Measurements from ENCODE around the gene TIAM2. TPM values are rescaled to one million over a fixed set of nuclear protein-coding genes. Genes with fewer than 3 reads are reported as not detected.
"Not testable (repeated sequence)": the region's sequence is repeated elsewhere in the genome, so short reads cannot be mapped to it uniquely, and the experiment has no call there.

TIAM2 gene
- total RNA-seq, 1 donor from 2014 or later: 5.9 TPM

- no peak for DNase-seq
- TF ChIP-seq, protein P1, sequence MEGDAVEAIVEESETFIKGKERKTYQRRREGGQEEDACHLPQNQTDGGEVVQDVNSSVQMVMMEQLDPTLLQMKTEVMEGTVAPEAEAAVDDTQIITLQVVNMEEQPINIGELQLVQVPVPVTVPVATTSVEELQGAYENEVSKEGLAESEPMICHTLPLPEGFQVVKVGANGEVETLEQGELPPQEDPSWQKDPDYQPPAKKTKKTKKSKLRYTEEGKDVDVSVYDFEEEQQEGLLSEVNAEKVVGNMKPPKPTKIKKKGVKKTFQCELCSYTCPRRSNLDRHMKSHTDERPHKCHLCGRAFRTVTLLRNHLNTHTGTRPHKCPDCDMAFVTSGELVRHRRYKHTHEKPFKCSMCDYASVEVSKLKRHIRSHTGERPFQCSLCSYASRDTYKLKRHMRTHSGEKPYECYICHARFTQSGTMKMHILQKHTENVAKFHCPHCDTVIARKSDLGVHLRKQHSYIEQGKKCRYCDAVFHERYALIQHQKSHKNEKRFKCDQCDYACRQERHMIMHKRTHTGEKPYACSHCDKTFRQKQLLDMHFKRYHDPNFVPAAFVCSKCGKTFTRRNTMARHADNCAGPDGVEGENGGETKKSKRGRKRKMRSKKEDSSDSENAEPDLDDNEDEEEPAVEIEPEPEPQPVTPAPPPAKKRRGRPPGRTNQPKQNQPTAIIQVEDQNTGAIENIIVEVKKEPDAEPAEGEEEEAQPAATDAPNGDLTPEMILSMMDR (IDR thresholded peaks at IDR 0.05): no peak
- Histone ChIP-seq H3K36me3 (no peaks in the 10 kb centered on the region), H3K9me3 (no peaks in the 10 kb centered on the region), H3K4me1 (no peaks in the 10 kb centered on the region), H3K27me3 (ENCODE audit: low read depth) (no peaks in the 10 kb centered on the region), H3K4me3 (no peak overlapping the region), H3K27ac (no peak overlapping the region)
- ATAC-seq: no peak
- intact Hi-C loops (cut with DNase I): no loop called here
Measured at GRCh38 chr6:154956771-154957522, 38.2 kb upstream of the TIAM2 start.

GRCh38 chr6:154958469-154958868 lies 36.6 kb upstream of the TIAM2 start:
- Histone ChIP-seq H3K4me3 (no peak overlapping the region), H3K4me1 (no peaks in the 10 kb centered on the region), H3K9me3 (no peaks in the 10 kb centered on the region), H3K27me3 (ENCODE audit: low read depth) (no peaks in the 10 kb centered on the region), H3K27ac (no peak overlapping the region), H3K36me3 (no peaks in the 10 kb centered on the region)
- intact Hi-C loops (cut with DNase I): no loop called here
- no peak for DNase-seq
- ATAC-seq: no peak
- TF ChIP-seq, protein P1 (IDR thresholded peaks at IDR 0.05): no peak

DNA sequence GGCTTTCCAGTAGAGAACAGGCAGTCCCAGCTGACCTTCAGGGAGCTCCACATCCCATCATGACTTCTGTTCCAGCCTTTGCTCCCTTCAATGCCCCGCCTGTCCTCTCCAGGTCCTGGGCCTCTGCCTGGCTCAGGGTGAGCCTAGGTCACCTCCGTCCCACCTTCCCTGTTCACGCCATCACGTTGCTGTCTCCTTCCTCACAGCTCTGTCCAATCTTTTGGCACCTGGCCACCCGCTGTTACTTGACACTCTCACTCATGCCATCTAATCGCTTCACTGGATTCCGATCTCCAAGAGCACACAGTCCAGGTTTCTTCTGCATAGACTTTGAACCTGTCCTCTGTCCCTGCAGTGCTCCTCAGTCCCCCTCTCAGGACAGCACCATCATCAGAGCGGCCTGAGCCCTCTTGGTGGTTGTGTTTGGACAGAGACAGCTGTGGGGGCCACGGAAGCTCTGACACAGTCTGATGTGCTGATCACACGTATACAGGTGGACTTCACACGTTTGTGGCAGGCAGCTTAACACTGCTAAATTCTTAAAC lies 34.7 kb upstream of the TIAM2 start:
- Histone ChIP-seq H3K27ac (no peak overlapping the region), H3K36me3 (no peaks in the 10 kb centered on the region), H3K4me1 (no peaks in the 10 kb centered on the region), H3K9me3 (no peaks in the 10 kb centered on the region), H3K27me3 (ENCODE audit: low read depth) (no peaks in the 10 kb centered on the region), H3K4me3 (no peak overlapping the region)
- ATAC-seq (no peak), DNase-seq (no peak)
- TF ChIP-seq, protein P1 (IDR thresholded peaks at IDR 0.05): no peak
- intact Hi-C loops (cut with DNase I): no loop called here

DNA sequence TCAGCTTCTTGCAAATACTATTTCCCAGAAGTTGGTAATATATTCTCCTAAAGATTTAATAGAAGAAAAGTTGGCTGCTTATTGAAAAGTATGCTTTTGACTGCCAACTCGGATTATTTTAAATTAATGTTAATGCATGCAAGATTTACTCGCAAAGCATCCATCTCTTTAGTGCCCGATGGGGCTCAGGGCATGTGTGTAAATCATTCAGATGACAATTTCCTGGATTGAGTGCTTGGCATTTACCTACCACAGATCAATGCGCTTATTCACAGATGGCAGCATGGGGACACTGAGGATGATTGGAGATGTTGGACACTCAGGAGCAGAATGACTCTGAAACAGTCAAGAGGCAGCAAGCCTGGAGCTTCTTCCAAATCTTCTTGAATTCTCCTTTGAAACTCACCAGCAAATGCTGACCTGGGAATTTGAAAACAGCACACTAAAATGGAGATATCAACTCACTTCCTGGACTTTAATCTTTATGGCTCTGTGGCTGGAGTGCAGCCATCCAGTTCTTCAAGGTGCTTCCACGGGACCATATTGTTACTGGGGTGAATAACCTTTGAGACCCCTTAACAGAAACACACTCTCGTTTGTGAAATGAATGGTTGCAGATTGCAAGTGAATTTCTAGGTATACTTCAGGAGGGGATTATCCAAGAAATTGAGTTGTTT lies 34.1 kb upstream of the TIAM2 start:
- no peaks in the 10 kb centered on the region for H3K9me3 ChIP-seq
- no peak for DNase-seq
- H3K36me3 ChIP-seq: no peaks in the 10 kb centered on the region
- TF ChIP-seq, protein P1 (IDR thresholded peaks at IDR 0.05): no peak
- H3K27ac ChIP-seq: no peak overlapping the region
- ATAC-seq: no peak
- H3K4me3 ChIP-seq: no peak overlapping the region
- H3K27me3 ChIP-seq (ENCODE audit: low read depth): no peaks in the 10 kb centered on the region
- no peaks in the 10 kb centered on the region for H3K4me1 ChIP-seq
- intact Hi-C loops (cut with DNase I): no loop called here

- TF ChIP-seq, protein P1 (IDR thresholded peaks at IDR 0.05): no peak
- H3K4me1 ChIP-seq: no peaks in the 10 kb centered on the region
- H3K27ac ChIP-seq: no peak overlapping the region
- H3K27me3 ChIP-seq (ENCODE audit: low read depth): no peaks in the 10 kb centered on the region
- H3K36me3 ChIP-seq: no peaks in the 10 kb centered on the region
- no peak overlapping the region for H3K4me3 ChIP-seq
- DNase-seq (no peak), ATAC-seq (no peak)
- intact Hi-C loops (cut with DNase I): no loop called here
- H3K9me3 ChIP-seq: no peaks in the 10 kb centered on the region
Measured at GRCh38 chr6:154962753-154963152, 32.4 kb upstream of the TIAM2 start.

- H3K4me3 ChIP-seq; H3K9me3 ChIP-seq; intact Hi-C loops (cut with DNase I); ATAC-seq; H3K27me3 ChIP-seq (ENCODE audit: low read depth); H3K36me3 ChIP-seq; H3K4me1 ChIP-seq; H3K27ac ChIP-seq; DNase-seq: not testable (repeated sequence)
Measured at GRCh38 chr6:154966065-154966770, 28.9 kb upstream of the TIAM2 start.

All from lower lobe of right lung (tissue), 2 donors.